GM11168 (cell line): Measurements from ENCODE around the gene SOX3.

ENCODE experiments used
- in situ Hi-C: fragments of 300-500 bp; cut with MboI; formaldehyde crosslinking; loops from one replicate; pipeline ENCODE4 v1.12.0; 2022; ENCODE audit warnings: low sequenced_read_pairs; ENCODE audit not compliant: unreplicated experiment

Gene SOX3

DNA sequence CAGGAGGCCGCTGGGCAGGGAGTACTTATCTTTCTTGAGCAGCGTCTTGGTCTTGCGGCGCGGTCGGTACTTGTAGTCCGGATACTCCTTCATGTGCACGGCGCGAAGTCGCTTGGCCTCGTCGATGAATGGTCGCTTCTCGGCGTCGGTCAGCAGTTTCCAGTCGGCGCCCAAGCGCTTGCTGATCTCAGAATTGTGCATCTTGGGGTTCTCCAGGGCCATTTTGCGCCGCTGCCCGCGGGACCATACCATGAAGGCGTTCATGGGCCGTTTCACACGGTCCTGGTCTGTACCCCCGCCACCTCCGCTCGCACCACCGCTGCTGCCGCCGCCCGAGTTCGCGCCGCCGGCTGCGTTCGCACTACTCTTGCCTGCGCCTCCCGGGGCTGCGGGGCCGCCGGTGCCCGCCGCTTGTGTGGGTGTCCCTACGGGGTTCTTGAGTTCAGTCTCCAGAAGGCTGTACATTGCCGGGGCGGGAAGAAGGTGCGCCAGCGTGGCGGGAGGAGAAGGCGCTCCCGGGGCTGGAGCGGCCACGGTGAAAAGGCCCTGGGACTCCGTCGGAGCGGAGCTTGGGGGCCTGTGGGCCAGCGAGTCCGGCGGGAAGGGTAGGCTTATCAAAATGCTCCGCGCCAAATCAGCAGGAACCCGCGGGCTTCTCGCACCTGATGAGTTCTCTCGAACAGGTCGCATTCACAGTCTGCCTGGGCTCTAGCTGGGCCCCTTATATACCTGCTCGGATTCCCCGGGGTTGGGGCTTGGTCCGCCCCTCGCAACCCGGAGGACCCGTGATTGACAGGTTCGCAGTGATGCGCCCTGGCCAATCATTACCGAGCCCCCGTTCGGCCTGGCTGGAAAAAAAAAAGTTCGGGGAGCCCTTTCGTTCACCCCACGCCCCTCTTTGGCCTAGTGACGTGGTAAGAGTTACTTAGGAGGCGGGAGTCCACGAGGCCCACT lies at the start of gene SOX3:
Gene SOX3, minus strand, starts transcription at position 699 of the 954 bp plus-strand sequence. Its CDS starts 9 bp downstream, at position 690.
- in situ Hi-C loops = no loop called here

DNA sequence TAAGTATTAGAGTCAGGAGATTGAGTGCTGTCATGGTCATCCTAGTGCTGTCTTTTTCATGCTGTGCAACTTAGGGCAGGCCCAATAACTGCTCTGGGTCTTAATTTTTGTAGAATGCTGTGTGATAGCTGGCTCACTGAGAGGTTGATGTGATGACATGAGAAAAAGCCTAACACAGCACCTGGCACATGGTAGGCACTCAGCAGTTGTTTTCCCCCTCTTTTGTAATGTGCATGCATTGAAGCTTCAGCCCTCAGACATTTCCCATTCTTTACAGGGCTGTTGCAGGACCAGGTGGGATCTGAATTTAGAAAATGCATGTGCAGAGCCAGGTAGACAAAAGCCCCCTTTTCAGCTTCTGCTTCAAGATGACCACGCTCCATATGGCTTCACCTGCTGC lies 44.1 kb upstream of the SOX3 start:
- in situ Hi-C loops = no loop called here

DNA sequence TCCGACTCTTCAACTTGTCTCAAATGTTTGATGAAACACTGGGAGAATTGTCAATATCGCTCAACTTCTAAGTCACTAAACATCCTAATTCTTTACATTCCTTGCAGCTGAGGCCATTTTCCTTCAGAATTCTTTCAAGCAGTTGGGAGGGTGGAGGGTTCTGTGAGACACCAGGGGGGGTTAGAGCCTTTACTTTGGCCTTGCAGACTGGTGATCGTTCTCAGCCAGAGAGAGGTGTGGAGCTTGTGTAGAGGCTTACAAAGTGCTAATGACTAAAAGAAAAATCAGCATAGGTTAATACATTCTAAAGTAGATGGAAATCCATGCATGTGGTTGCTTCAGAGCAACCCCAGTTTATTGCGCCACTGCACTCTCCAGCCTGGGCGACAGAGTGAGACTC lies 21.3 kb upstream of the SOX3 start:
- in situ Hi-C loops = no loop called here

DNA sequence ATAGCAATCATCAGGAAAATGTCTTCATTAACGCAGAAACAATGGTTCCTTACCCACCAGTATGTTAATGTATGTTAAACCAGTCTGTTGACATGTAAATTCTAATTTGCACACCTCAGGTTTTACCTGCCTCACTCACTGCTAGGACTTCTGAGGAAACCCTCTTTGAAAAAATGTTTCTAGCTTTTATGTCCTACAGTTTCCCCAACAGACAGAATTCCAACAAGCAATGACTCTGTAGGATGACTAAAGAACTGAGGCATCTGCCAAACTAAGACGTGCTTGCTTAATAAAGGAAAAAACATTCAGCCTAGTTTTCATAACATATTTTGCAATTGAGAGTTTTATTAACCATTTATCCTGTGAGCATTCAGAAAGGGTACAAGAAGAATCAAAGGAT lies 20.6 kb upstream of the SOX3 start:
- in situ Hi-C loops = no loop called here

DNA sequence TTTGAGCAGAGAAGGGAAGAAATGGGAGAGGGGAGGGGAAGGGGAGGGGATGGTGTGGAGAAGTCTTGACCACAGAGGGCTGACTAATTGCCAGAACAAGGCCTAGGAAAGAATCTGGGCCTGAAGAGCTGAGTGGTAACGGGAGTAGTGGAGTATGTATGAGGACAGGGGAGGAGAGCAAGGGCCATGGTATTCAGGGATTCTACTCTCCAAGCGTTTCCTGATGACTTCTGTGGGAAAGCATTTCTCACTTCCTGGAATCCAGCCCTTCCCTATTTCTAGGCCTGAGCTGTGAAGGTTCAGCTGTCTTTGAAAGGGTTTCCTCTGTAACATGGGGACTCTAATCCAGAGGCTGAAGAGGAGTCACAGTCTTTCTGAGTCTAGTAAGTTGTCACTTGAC lies 19.7 kb upstream of the SOX3 start:
- in situ Hi-C loops = no loop called here

DNA sequence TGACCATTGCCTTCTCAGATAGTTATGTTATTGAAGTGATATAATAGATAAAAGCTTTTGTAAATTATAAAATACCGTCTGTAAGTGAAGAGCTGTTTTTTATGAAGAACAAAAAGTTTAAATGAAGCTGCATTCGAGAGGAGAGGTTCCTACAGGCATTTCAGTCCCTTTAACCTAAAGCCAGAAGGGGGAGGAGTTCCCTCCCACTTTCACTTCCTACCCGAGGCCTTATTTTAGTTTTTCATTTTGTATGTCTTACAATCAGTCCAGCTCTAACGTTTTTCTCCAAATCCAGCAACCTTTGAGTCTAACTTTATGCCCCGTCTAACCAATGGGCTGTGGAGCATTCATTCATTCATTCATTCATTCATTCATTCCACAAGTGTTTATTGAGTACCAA lies 16.5 kb upstream of the SOX3 start:
- in situ Hi-C loops = no loop called here

DNA sequence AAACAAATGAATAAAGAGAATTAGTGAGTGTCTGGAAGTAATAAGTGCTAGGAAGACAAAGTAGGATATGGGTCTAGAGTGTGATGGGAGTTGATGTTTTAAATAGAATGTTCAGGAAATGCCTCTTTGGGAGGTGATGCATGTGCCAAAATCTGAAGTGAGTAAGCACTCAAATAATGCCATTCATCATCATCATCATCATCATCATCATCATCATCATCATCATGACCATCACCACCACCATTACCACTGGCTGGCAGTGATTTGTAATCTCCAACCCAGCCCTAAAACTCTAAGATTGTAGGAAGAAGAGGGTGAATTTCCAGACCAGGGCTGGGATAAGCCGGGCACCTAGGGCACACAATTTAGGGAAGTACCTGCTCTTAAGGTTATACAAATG lies 9.7 kb upstream of the SOX3 start:
- in situ Hi-C loops = no loop called here

DNA sequence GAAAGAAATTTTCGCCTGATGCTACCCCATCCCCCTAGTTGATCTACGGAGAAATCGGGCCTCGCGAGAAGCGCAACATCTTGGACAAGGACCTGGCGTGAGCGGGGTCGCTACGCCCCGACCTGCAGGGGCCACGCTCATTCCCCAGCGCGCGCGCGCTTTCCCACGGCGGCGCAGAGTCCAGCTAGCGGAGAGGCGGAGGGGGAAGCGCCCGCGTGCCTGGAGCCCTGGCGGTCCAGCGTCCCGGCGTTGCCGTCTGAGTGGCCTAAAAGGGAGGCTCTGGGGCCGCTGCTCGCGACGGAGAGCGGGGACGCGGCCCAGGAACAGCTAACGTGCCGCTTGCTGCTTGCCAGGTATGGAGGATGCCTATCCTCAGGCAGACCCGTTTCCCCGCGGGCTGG lies 6.0 kb upstream of the SOX3 start:
- in situ Hi-C loops = no loop called here

DNA sequence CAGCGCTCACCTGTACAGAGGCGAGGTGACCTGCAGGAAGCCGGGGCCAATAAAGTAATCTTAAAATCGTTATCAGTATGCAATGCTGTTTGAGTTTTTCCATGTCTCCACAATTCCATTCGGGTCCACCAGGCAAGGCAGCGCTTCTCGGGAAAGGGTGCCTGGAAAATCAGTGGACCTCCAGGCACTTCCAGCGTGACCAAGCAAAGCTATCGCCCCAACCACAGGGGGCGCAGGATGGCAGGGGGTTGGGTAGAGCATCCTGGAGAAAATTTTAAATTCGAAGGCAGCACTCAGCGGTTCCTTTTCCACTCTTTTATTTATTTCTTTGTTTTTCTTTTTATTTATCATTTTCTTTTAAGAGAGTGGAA lies 5.4 kb upstream of the SOX3 start:
- in situ Hi-C loops = no loop called here

DNA sequence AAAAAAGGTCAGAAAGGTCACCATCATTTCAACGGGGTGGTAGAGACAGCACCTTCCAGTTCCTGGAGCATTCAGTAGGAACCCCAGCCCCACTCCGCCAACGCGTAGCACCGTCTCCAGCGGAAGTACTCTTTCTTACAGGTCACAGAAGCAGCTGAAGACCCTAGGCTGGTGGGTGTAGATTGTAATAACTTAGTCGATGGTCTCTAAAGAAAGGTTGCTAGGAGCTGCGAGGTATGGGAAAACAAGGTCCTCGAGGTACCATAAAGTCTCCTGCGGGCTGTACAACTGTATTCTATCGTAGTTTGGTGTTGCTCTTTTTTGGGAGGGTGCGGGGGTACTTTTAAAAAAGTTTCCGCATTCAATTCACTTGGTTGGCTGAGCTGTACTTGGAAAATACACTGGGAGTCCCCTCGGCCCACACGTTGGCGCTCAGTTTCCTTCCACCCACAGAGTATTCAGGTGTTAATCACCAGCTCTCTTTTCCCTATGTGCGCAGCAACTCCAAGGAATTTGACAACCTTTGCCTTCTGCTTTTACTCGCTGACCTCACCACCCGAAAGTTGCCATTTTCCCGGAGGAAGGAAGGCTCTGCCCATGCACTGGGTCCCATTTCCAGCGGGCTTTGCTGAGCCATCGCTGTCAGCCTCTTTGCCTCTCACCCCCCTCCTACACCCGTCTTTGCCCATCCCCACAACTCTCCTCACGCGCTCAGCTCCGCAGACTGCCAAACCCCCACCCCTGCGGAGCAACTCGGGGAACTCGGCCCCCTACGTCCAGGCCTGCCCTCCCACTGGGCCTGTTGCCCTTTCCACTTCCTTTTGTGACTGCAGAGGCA lies 4.8 kb upstream of the SOX3 start:
- in situ Hi-C loops = no loop called here

DNA sequence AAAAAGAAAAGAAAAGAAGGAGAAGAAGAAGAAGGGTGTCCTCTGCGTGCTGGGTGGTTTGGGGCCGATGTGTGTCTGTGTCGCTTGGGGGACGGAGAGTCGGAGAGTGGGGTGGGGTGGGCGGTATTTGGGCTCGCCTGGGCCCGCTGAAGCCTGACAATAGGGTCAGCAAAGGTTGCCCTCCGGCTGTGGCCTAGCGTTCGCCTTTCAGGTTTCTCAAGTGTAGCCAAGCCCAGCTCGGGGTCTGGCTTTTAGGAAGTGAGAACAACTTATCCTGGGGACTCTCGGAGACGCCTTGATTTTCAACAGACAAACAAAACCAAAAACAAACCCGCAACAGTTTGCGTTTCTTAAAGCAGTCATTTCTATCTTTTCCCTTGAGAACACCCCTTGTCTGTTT lies 4.1 kb upstream of the SOX3 start:
- in situ Hi-C loops = no loop called here

DNA sequence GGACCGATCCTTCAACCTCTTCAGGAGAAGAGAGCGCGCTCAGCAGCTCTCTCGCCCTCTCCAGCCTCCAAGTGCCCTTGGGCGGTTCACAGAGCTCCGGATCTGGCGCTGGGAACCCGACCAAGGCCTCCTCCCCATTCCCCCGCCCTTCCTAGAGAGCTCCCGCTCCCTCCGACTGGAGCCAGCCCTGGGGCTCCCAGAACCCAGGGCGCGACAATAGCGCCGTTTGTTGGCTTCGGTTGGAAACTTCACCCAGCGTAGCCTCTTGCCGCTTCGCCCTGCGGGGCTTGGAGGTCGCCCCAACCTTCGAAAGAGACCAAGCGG lies 3.1 kb upstream of the SOX3 start:
- in situ Hi-C loops = no loop called here

DNA sequence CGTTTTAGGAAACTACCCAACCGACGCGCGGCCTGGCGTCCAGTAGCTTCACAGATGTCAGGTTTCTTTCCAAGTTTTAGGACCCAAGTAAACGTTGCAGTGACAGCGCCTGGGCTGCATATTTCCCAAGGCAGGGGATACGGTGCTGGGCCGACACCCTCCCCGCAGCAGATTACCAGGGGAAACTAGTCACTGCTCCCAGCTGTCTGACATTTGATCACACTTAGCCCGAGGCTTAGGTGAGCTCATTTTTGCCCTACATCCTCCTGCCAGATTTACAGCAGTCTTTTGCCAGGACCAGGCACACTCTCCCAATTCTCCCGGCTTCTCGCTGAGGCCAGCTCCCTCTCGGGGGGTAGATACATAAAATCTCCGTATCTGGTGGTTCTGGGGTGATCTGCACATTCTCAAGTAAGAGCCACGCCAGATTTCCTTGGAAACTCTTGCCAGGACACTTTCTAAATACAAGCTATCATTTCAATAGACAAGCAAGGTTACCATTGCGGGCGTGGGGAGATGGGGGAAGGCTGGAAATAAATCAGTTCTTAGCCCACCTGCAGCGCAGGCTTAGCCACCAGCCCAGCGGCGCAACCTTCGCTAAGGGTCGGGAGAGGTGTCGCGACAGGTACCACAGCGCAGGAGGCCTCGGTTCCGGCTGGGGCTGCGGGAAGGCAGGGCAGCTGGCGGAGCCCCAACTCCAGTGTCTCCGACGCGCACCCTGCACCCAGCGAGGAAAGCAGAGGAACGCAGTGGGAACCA lies 2.5 kb upstream of the SOX3 start:
- in situ Hi-C loops = no loop called here

DNA sequence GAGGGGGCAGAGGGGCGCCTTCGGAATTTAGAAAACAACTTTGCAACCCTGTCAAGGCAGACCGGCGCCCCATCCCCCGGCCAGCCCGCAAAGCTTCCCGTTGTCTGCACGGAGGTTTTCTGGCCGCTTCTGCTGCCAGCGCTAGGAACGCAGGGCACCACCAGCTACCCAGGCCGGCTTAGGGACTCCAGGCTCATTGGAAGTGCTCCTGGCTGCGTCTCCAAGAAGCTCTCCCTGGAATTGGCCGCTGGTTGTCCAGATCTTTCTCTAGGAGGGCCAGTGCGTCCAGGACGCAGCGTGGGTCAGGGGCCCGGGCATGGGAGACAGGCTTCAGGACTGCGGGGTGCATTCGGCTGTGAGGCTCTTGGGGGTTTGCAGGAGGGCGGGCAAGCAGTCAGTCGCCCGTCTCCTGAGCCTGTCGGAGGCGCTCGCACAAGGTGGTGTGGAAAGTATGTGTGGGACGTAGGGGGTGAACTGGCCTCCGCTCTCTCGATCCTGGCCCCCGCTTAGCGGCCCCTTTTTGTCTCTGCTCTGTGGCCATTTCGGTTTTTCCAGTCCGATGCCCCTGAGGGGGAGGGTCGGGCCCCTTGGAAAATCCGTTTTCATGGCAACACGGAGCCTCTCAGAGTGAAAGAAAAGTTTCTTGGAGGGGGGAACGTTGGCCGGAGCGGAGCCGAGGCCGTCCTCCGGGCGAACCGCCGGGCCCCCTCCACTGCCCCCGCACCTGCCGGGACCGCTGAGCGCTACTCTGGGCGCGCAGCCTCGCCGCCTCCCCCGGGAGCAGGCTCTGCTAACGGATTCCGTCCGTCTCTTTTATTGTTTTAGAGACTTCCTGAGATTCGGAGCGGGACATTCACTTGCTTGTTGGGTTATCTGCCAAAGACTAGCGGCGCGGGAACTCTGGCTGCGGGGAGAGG lies 810 bp upstream of the SOX3 start:
- in situ Hi-C loops = no loop called here

DNA sequence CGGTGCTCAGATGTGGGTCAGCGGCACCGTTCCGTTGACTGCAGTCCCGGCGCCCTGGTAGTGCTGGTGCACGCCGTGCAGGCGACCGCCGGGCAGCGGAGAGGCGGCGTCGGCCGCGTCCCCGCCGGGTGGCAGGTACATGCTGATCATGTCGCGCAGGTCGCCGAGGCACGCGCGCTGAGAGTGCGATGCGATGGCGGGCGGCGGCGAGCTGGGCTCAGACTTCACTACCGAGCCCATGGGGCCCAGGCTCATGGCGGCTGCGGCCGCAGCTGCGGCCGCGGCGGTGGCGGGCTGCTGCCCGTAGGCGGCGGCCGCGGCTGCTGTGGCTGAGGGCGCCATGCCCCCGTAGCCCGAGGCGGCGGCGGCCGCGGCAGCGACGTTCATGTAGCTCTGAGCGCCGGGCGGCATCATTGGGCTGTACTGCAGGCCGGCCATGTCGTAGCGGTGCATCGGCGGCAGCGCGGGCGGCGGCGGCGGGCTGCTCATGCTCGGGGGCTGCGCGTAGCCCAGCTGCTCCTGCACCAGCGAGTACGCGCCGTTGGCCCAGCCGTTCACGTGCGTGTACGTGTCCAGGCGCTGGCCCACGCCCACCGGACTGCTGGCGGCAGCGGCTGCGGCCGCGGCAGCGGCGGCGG lies 1.0 kb downstream of the SOX3 start:
- in situ Hi-C loops = no loop called here

DNA sequence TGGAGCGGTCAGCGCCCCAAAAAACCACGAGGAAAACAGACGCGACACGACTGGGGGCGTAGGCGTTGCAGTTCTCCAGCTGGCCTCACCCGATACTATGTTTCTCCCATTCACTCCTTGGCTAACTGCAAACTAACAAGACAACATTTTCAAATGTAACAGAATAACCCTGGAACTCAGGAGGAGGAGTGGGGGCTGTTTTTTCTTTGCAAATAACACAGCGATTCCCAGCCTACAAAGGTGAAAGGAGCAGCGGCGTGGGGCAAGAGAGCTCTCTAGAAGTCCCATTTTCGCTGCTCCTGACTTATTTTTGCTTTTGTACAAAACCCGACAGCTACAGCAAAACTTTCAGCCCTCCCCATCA lies 1.6 kb downstream of the SOX3 start:
- in situ Hi-C loops = no loop called here

DNA sequence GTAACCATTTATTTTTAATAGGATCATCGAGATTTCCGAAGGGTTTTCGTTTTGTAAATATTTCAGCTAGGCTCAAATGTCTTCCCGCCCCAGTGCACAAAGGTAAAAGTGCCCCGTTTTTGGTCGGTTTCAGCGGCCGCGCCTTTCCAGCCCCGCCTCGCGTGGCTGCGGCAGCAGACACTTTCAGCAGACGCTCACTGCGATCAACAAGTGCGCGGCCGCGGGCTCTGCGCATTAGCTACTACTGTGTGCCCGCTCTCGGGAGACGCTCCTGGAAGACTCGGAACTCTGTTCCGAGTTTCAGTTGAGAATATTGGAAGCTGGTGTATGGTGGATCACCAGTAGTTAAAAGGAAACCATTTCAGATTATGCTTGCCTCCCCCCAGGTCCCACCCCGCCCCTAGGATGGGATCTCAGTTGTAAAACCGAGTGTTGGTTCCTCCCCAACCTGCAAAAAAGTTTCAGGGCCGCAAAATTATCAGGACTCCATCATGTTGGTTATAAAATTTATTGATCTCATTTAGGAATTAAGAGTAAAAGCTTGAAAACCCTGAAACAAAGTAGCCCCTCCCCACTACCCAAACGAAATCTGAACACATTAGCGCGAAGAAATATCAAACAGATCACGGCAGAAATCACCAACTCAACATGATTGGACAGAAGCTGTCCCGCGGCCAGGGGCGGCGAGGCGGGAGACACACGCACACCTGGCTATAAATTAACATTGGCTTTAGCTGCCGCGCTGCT lies 2.2 kb downstream of the SOX3 start:
- in situ Hi-C loops = no loop called here

DNA sequence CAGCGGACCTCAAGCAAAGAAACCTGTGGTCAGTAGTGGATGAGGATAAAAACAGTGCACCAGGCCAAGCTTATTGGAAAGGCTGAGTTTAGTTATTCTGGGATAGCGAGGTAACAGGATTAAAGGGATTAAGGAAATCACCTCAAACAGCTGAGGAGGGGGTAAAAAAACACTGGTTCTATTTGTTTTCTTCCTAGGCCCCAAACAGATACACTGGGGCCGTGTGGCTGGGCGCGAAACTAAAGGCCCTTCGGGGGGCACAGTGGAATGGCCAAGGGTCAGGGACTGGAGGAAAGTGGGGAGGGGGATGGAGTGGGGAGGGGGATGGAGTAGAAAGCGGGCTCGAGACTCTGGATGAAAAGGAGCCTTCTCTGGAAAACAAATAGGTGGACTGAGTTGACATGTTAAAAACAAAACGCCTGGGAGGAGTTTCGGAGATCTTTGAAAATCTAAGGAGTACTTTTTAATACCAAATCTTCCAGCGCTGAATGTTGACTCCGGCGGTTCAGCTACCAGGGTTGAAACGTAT lies 2.9 kb downstream of the SOX3 start:
- in situ Hi-C loops = no loop called here

DNA sequence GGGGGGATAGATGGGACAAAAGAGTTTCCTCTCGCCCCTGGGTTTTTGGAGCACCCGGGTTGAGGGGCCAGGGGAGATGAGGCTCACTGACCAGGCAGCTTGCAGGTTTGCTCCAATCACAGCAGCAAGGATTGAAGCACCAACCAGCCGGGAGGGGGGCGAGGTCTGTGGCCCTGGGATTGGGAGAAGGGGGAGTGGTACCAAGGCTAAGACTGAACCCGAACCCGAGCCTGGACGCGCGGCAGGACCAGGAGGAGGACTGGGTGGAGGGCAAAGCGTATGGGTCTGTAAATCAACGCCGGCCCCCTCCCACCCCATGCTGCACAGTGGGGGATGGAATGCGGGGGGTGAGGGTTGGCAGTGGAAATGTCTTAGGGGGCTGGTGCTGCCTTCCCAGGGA lies 3.5 kb downstream of the SOX3 start:
- in situ Hi-C loops = no loop called here
